A673 (cell line): ENCODE data around the gene CHST6. TPM values are rescaled to one million over a fixed set of nuclear protein-coding genes. Genes with fewer than 3 reads are reported as not detected.
"Not testable (repeated sequence)": the region's sequence is repeated elsewhere in the genome, so short reads cannot be mapped to it uniquely, and the experiment has no call there.

Experiments
- BruUV-seq: library from RNA; stranded (reverse); fragments of 400-500 nt; replicated peaks from 2 replicates; lab custom pipeline; 2021; lab: Mats Ljungman, UMichigan
- CTCF ChIA-PET: fragments of 300-600 bp; sonication (Branson Sonifier 250); formaldehyde crosslinking; loops from one replicate; lab custom pipeline; 2022; ENCODE audit warnings: antibody characterized with exemption; lab: Charles Lee
- POLR2A ChIA-PET: fragments of 300-600 bp; sonication (Branson Sonifier 250); formaldehyde crosslinking; loops from one replicate; lab custom pipeline; 2022; ENCODE audit warnings: antibody characterized with exemption; ENCODE audit not compliant: low non-redundant PET; lab: Charles Lee
- DNase-seq: peaks from one replicate; pipeline ENCODE4 v3.0.0-alpha.2; 2015; ENCODE audit warnings: low spot score
- H3K27ac ChIP-seq: fragments of 200-600 bp; sonication (generic); 2 replicates; pipeline ENCODE4 v1.5.1; 2016; ENCODE audit warnings: mixed run types, low read depth, mild to moderate bottlenecking, mixed read lengths, antibody characterized with exemption, low read length; ENCODE audit not compliant: poor library complexity, severe bottlenecking
- H3K27me3 ChIP-seq: fragments of 200-600 bp; sonication (generic); replicated peaks from 2 replicates; pipeline ENCODE4 v1.6.1; 2017; ENCODE audit warnings: mixed run types, low read depth, mild to moderate bottlenecking, mixed read lengths, antibody characterized with exemption, low read length; ENCODE audit not compliant: insufficient read depth, poor library complexity
- H3K36me3 ChIP-seq: fragments of 200-600 bp; sonication (generic); 2 replicates; pipeline ENCODE4 v1.6.1; 2016; ENCODE audit warnings: mixed run types, mild to moderate bottlenecking, mixed read lengths, antibody characterized with exemption, low read length; ENCODE audit not compliant: insufficient read depth, poor library complexity, severe bottlenecking
- H3K4me1 ChIP-seq: fragments of 200-600 bp; sonication (generic); 2 replicates; pipeline ENCODE4 v1.6.1; 2017; ENCODE audit warnings: mixed run types, mild to moderate bottlenecking, mixed read lengths, antibody characterized with exemption, low read length; ENCODE audit not compliant: insufficient read depth, poor library complexity, severe bottlenecking
- H3K4me3 ChIP-seq: fragments of 200-600 bp; sonication (generic); 2 replicates; pipeline ENCODE4 v1.5.1; 2016; ENCODE audit warnings: low read depth, mixed run types, mild to moderate bottlenecking, mixed read lengths, low read length; ENCODE audit not compliant: poor library complexity, severe bottlenecking
- H3K9me3 ChIP-seq: fragments of 200-600 bp; sonication (generic); 2 replicates; pipeline ENCODE4 v1.6.1; 2016; ENCODE audit warnings: mixed run types, low read depth, mild to moderate bottlenecking, mixed read lengths, antibody characterized with exemption, low read length; ENCODE audit not compliant: poor library complexity, severe bottlenecking
- EZH2 ChIP-seq: fragments of 200-600 bp; sonication (generic); IDR thresholded peaks from 2 replicates; pipeline ENCODE4 v1.6.1; 2017; ENCODE audit warnings: borderline replicate concordance, low read depth, mild to moderate bottlenecking, mixed read lengths, antibody characterized with exemption, low read length; ENCODE audit not compliant: poor library complexity, severe bottlenecking
- intact Hi-C: fragments of 100-400 bp; cut with micrococcal nuclease; formaldehyde crosslinking; loops from one replicate; pipeline ENCODE4 v1.10.0; 2022; ENCODE audit not compliant: unreplicated experiment
- total RNA-seq: library from RNA; stranded (reverse); gene quantifications from 2 replicates; pipeline ENCODE4 v1.2.3, GENCODE V29; 2021
- TF ChIP-seq, protein P1 (sequence below): fragments of 300-800, 200-600 bp; sonication (generic); conservative IDR thresholded peaks from 2 replicates; pipeline ENCODE4 v1.5.1; 2017; ENCODE audit warnings: low read depth, mild to moderate bottlenecking, antibody characterized with exemption, low read length, moderate library complexity, mixed read lengths

Gene CHST6
- total RNA-seq, 1 experiment from 2014 or later = 5.0 TPM

DNA sequence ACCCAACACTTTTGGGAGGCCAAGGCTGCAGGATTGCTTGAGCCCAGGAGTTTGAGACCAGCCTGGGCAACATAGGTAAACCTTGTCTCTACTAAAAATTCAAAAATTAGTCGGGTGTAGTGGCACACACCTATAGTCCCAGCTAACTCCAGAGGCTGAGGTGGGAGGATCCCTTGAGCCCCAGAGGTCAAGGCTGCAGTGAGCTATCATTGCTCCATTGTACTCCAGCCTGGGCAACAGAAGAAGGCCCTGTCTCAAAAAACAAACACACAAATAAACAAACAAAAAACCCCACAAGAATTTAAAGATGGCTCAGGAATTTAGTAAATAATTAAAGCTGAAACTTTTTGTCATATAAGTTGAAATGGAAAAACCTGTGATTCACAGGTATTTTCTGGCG, 28.5 kb downstream of the CHST6 start:
- no peak for DNase-seq
- H3K27me3 ChIP-seq = no peaks in the 10 kb centered on the region
- H3K27ac ChIP-seq = no peak overlapping the region
- H3K36me3 ChIP-seq = no peaks in the 10 kb centered on the region
- H3K9me3 ChIP-seq = no peaks in the 10 kb centered on the region
- BruUV-seq = no TSS peak
- no peak overlapping the region for H3K4me3 ChIP-seq
- ChIA-PET POLR2A (no interaction called here), CTCF (interaction anchor here (0.6 kb wide), 1 partner anchor 51 kb away, joined by 5 read pairs; no protein-coding TSS in a partner anchor)
- intact Hi-C loops = no loop called here
- peaks cover 2% of the 10 kb centered on the region for H3K4me1 ChIP-seq
- TF ChIP-seq, protein P1, sequence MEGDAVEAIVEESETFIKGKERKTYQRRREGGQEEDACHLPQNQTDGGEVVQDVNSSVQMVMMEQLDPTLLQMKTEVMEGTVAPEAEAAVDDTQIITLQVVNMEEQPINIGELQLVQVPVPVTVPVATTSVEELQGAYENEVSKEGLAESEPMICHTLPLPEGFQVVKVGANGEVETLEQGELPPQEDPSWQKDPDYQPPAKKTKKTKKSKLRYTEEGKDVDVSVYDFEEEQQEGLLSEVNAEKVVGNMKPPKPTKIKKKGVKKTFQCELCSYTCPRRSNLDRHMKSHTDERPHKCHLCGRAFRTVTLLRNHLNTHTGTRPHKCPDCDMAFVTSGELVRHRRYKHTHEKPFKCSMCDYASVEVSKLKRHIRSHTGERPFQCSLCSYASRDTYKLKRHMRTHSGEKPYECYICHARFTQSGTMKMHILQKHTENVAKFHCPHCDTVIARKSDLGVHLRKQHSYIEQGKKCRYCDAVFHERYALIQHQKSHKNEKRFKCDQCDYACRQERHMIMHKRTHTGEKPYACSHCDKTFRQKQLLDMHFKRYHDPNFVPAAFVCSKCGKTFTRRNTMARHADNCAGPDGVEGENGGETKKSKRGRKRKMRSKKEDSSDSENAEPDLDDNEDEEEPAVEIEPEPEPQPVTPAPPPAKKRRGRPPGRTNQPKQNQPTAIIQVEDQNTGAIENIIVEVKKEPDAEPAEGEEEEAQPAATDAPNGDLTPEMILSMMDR = no peak
- TF ChIP-seq EZH2 = no peak

DNA sequence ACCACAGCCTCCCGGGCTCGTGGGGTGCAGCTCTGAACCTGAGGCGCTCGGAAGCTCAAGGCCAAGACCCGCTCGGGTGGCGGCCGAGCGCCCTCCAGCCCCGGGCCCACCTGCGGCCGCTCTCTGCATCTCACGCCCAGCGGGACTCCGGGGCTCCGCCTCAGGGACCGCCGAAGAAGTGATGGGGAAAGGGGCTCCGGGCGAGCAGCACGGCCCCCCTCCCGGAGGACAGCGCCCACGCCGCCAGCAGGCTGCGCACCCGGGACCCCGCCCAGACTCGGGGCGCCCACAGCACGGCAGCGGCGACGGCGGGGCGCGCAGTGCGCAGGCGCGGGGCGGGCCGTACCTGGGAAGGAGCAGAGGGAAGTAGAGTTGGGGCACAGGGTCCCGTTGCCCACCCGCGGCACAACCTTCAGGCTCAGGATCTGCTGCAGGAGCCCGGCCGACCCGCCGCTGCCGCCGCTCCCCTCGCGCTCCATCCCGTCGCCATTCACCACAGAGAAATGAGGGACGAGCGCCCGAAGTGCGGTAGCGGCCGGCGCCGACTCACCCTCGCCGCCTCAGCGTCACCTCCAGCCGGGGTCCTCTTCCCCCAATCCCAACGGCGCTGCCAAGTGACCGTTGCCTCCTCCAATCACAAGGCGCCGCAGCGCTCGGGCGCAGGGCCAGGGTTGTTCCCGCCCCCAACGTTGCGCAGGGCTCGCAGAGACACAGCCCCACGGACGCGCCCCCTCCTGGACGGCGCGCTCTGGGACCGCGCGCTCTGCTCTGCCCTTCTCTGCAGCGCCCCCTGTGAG, 30.9 kb downstream of the CHST6 start, which contains the start of gene TMEM170A:
TSS of gene TMEM170A (minus strand) at position 568 of the 797 bp plus-strand sequence. CDS start at position 479, 89 bp downstream.
- no peaks in the 10 kb centered on the region for H3K36me3 ChIP-seq
- POLR2A ChIA-PET = no interaction called here
- peak; percentile 99 for DNase-seq
- TF ChIP-seq EZH2 = no peak
- TF ChIP-seq, protein P1 = peak; percentile 100
- H3K4me1 ChIP-seq = peaks cover 2% of the 10 kb centered on the region
- CTCF ChIA-PET = interaction anchor here (0.8 to 1.2 kb wide), 4 partner anchors 19 to 265 kb away, joined by 3 to 6 read pairs (median 4); no protein-coding TSS in a partner anchor
- H3K9me3 ChIP-seq = no peaks in the 10 kb centered on the region
- peak within 1 kb of the TSS; percentile 92 for H3K27ac ChIP-seq
- H3K27me3 ChIP-seq = no peaks in the 10 kb centered on the region
- intact Hi-C loops = loop anchor here (2.0 kb wide), 3 partner anchors 90 to 266 kb away; partner anchors contain the start of gene ADAT1
- no TSS peak for BruUV-seq
- peak within 1 kb of the TSS; percentile 76 for H3K4me3 ChIP-seq

DNA sequence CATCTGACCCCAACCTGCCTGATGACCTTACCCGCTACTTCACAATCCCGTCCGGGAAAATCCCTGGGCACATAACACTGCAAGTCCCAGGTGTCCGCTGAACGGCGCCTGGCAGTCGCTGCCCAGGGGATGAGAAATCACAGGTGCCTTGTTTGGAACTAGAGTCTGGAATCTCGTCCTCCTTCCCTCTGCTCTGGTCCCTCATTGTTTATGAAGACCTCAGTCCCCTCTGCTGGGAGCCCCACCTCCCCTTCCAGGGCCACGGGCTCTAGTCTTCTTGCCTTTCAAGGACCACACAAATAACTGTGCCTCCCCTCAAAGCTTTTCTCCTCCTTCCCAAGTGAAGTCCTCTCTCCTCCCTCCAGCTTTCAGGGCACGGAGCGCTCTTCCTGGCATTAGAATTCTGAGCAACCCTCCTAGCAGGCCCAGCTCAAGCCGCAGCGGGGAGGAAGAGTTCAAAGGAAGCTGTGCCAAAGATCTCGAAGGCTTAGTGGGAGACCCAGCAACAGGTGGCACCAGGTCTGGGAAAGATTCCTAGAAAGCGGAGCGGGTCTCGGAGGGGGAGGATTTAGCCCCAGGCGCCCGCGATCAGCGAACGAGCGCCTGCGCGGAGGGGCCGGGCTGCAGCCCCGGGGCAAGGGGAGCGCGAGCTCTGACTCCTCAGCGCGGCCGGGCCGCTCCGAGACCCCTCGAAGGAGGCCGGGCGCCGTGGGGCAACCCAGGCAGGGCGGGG, 31.7 kb downstream of the CHST6 start:
- H3K9me3 ChIP-seq, POLR2A ChIA-PET, H3K4me1 ChIP-seq, H3K36me3 ChIP-seq, H3K27me3 ChIP-seq: not testable (repeated sequence)
- DNase-seq = peak; percentile 36
- Histone ChIP-seq H3K4me3 (peak overlapping the region; percentile 76), H3K27ac (peak overlapping the region; percentile 92)
- TSS peak; percentile 48 for BruUV-seq
- intact Hi-C loops = loop anchor here (2.0 kb wide), 3 partner anchors 91 to 265 kb away; partner anchors contain the start of gene ADAT1
- CTCF ChIA-PET = interaction anchor here (0.8 kb wide), 2 partner anchors 19 to 29 kb away, joined by 3 to 4 read pairs; no protein-coding TSS in a partner anchor
